ENCODE results near the gene CYB5A. TPM values are rescaled to one million over a fixed set of nuclear protein-coding genes. Genes with fewer than 3 reads are reported as not detected.

The CYB5A gene
- polyA plus RNA-seq, 2 of the 4 experiments (the other 2 are of a cell fraction), result 132 to 267 TPM

GRCh38 chr18:74249181-74249968 is 42.4 kb downstream of the CYB5A start (continued):
- TF ChIP-seq CHD2 (IDR thresholded peaks at IDR 0.05; ENCODE audit: low read length, partially characterized antibody), result no peak
- no peak for TF ChIP-seq RARB (CRISPR knock-in tag; IDR thresholded peaks at IDR 0.05)
- no peak for TF ChIP-seq BHLHE40 (IDR thresholded peaks at IDR 0.05; ENCODE audit: low read depth, low read length)
- TF ChIP-seq MAFK (IDR thresholded peaks at IDR 0.05; ENCODE audit: partially characterized antibody), result no peak
- peak; percentile 85 to 95 for TF ChIP-seq CEBPB (IDR thresholded peaks at IDR 0.05)
- TF ChIP-seq MYC (IDR thresholded peaks at IDR 0.05; ENCODE audit: borderline replicate concordance, low read length), result no peak
- no peak for TF ChIP-seq ZSCAN20 (CRISPR knock-in tag; IDR thresholded peaks at IDR 0.05)
- TF ChIP-seq MAX (IDR thresholded peaks at IDR 0.05), result peak; percentile 75
- no peak for TF ChIP-seq HOXA7 (CRISPR knock-in tag; IDR thresholded peaks at IDR 0.05)
- no peak for TF ChIP-seq PBX3 (IDR thresholded peaks at IDR 0.05)
- no peak for TF ChIP-seq CBX8 (IDR thresholded peaks at IDR 0.05)
- no peak for TF ChIP-seq FOSB (CRISPR knock-in tag; IDR thresholded peaks at IDR 0.05)
- no peak for TF ChIP-seq KDM5A (IDR thresholded peaks at IDR 0.05)
- TF ChIP-seq E2F6 (IDR thresholded peaks at IDR 0.05; ENCODE audit: borderline replicate concordance, low read depth), result no peak; the same call in 1 of the 2 replicates
- no peak for TF ChIP-seq REST (IDR thresholded peaks at IDR 0.05)
- TF ChIP-seq ZNF302 (CRISPR knock-in tag; IDR thresholded peaks at IDR 0.05), result no peak
- TF ChIP-seq PHF8 (IDR thresholded peaks at IDR 0.05; ENCODE audit: borderline replicate concordance, low read depth), result no peak
- no peak for TF ChIP-seq RCOR1 (IDR thresholded peaks at IDR 0.05; ENCODE audit: low read depth, low read length)
- no peak for TF ChIP-seq EHMT2 (IDR thresholded peaks at IDR 0.05; ENCODE audit: low read depth)
- TF ChIP-seq MAZ (IDR thresholded peaks at IDR 0.05; ENCODE audit: borderline replicate concordance, low read depth, low read length), result no peak
- no peak for TF ChIP-seq CHD4 (IDR thresholded peaks at IDR 0.05; ENCODE audit: borderline replicate concordance)
- TF ChIP-seq HOXB5 (CRISPR knock-in tag; IDR thresholded peaks at IDR 0.05), result no peak

- Histone ChIP-seq H3K9me3 (no peaks in the 10 kb centered on the region), H3K27ac (peak overlapping the region; percentile 87 to 92), H3K4me2 (peak overlapping the region; percentile 54), H3K4me1 (peaks cover 51% of the 10 kb centered on the region), H3K4me3 (no peak overlapping the region)
- TF ChIP-seq ZSCAN20 (CRISPR knock-in tag; IDR thresholded peaks at IDR 0.05) (no peak), HDAC2 (IDR thresholded peaks at IDR 0.05) (no peak), CEBPB (IDR thresholded peaks at IDR 0.05) (no peak), MAFK (IDR thresholded peaks at IDR 0.05; ENCODE audit: partially characterized antibody) (no peak), KDM1A (IDR thresholded peaks at IDR 0.05; ENCODE audit: low read depth) (no peak), JUNB (IDR thresholded peaks at IDR 0.05) (no peak), TP53 (CRISPR knock-in tag; IDR thresholded peaks at IDR 0.05) (no peak), FOSL2 (IDR thresholded peaks at IDR 0.05) (no peak), FOSL2 (CRISPR knock-in tag; IDR thresholded peaks at IDR 0.05) (no peak), EHMT2 (IDR thresholded peaks at IDR 0.05; ENCODE audit: low read depth) (no peak), GATA3 (IDR thresholded peaks at IDR 0.05; ENCODE audit: borderline replicate concordance) (no peak), HES2 (IDR thresholded peaks at IDR 0.05) (no peak), HOXB13 (CRISPR knock-in tag; IDR thresholded peaks at IDR 0.05; ENCODE audit: low read depth) (no peak), MYC (IDR thresholded peaks at IDR 0.05; ENCODE audit: borderline replicate concordance, low read length) (no peak), CTCF (IDR thresholded peaks at IDR 0.05) (no peak), FOSB (CRISPR knock-in tag; IDR thresholded peaks at IDR 0.05) (no peak), KDM5A (IDR thresholded peaks at IDR 0.05) (no peak)
- WGBS (ENCODE audit: missing lambda C conversion rate), result 58% methylated on average over 4 of the region's 4 CpGs
- ChIA-PET POLR2A (no interaction called here), CTCF (interaction anchor here (1.0 to 1.2 kb wide), 2 partner anchors 14 to 110 kb away, joined by 3 to 4 read pairs; no protein-coding TSS in a partner anchor)
- no peak for FAIRE-seq
- no peak for ATAC-seq
- DNase-seq (ENCODE audit: low read depth in 1 of 2, low spot score in 1 of 2), result no peak
These were observed 43.2 kb downstream of the CYB5A start for GRCh38 chr18:74248595-74248994.
